Muscle layer of duodenum (tissue), 2 donors: ENCODE measurements around the gene GNA15.

ENCODE experiments used
- H3K27ac ChIP-seq: one replicate; pipeline ENCODE4 v1.7.0; 2013; ENCODE audit warnings: mild to moderate bottlenecking, low read length
- H3K27me3 ChIP-seq: one replicate; pipeline ENCODE4 v1.7.0; 2013; ENCODE audit warnings: low read depth, mild to moderate bottlenecking, control low read depth, low read length
- H3K36me3 ChIP-seq, 2 donors: one replicate each; pipeline ENCODE4 v1.7.0; 2013; ENCODE audit warnings: low read length in 2 of 2, control low read depth in 1 of 2, mild to moderate bottlenecking in 1 of 2; ENCODE audit not compliant: insufficient read depth in 2 of 2, control insufficient read depth in 1 of 2
- H3K4me1 ChIP-seq, 2 donors: one replicate each; pipeline ENCODE4 v1.7.0; 2013; ENCODE audit warnings: low read length in 2 of 2, mild to moderate bottlenecking in 2 of 2, control low read depth in 1 of 2, moderate library complexity in 1 of 2; ENCODE audit not compliant: insufficient read depth in 2 of 2, control insufficient read depth in 1 of 2
- H3K4me3 ChIP-seq, 2 donors: one replicate each; pipeline ENCODE4 v1.7.0; 2013; ENCODE audit warnings: low read length in 2 of 2, low read depth in 1 of 2, mild to moderate bottlenecking in 1 of 2
- H3K9me3 ChIP-seq, 2 donors: one replicate each; pipeline ENCODE4 v1.7.0; 2013; ENCODE audit warnings: low read length in 2 of 2, control low read depth in 1 of 2, mild to moderate bottlenecking in 1 of 2; ENCODE audit not compliant: control insufficient read depth in 1 of 2
- donor health status: healthy.

Gene GNA15

DNA sequence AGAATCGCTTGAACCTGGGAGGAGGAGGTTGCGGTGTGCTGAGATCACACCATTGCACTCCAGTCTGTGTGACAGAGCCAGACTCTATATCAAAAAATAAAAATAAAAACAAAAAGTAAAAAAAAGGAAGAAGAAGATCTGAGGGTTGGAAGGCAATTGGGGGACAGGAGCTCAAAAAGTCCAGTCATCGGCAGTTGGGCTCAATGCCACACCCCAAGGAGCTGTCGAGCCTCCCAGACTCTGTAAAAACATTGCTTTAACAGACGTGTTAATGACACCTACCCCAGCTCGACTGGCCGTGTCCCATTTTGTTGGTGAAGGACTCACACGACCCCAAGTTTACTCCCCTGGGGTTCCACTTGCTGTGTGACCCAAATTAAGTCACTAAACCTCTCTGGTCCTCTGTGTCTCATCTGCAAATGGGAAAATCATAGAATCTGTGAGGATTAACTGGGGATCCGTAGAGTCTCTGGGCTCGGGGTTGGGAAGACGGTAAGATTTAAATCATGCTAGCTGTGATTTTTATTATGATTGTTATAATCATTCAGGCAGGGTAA, 7.0 kb downstream of the GNA15 start:
- H3K27me3 ChIP-seq: no peaks in the 10 kb centered on the region
- H3K4me1 ChIP-seq: no peaks in the 10 kb centered on the region
- no peaks in the 10 kb centered on the region for H3K36me3 ChIP-seq
- H3K9me3 ChIP-seq: no peaks in the 10 kb centered on the region
- H3K4me3 ChIP-seq: no peak overlapping the region
- no peak overlapping the region for H3K27ac ChIP-seq

DNA sequence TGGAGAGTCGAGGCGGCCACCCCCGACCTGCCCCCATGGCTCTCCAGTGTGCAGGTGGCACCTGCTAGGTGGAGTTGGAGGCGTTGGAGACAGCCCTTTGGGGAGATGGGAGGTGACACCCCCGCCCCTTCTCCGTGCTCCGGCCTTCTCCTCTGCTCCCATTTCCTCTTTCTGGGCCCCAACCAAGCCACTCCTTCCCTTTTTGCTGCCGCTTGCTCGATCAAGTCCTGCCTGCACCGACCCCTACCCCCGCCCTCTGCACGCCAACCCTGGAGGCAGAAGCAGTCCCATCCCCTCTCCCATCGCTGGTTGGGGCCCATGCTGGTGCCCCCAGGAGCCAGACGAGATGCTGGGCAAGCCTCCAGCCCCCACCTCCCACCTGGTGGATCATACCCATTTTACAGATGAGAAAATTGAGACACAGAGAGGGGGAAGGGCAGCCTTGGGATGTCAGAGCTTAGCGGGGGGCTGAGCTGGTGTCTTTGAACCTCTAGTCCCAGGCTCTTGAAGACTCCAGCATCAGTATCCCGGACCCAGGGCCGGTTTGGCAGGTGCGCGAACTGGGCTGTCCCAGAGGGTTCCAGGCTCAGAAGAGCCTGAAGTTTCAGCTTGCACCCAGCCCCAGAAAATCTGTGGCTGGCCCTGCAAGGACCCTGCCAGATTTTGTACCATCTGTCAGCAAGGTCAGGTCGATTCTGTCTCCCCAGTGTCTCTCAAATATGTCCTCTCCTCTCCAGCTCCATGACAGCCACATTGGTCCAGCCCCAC, 10.3 kb downstream of the GNA15 start:
- H3K27ac ChIP-seq: no peak overlapping the region
- H3K27me3 ChIP-seq: no peaks in the 10 kb centered on the region
- H3K9me3 ChIP-seq: no peaks in the 10 kb centered on the region
- H3K4me3 ChIP-seq: no peak overlapping the region
- no peaks in the 10 kb centered on the region for H3K4me1 ChIP-seq
- H3K36me3 ChIP-seq: no peaks in the 10 kb centered on the region

DNA sequence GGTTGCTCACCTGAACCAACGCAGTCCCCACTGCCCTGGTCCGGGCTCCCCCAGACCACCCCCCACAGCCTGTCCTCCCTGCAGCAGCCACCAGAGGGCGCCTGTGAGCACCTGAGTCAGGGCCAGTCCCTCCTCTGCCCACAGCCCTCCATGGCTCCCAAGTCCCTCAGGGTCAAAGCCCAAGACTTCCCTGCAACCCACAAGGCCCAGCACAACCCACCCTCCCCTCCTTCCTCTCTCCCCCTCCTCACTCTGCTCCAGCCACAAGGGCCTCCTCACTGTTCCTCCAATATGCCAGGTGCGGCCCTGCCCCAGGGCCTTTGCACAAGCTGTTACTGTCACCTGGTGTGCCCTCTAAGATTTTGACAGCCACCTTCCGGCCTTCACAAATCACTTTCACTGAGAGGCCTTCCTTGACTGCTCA, 10.9 kb downstream of the GNA15 start:
- H3K27ac ChIP-seq: no peak overlapping the region
- H3K9me3 ChIP-seq: no peaks in the 10 kb centered on the region
- no peak overlapping the region for H3K4me3 ChIP-seq
- no peaks in the 10 kb centered on the region for H3K36me3 ChIP-seq
- H3K4me1 ChIP-seq: no peaks in the 10 kb centered on the region
- no peaks in the 10 kb centered on the region for H3K27me3 ChIP-seq

GRCh38 chr19:3148503-3148902, 12.7 kb downstream of the GNA15 start:
- H3K36me3 ChIP-seq: no peaks in the 10 kb centered on the region
- no peaks in the 10 kb centered on the region for H3K9me3 ChIP-seq
- no peak overlapping the region for H3K27ac ChIP-seq
- H3K4me3 ChIP-seq: no peak overlapping the region
- no peaks in the 10 kb centered on the region for H3K4me1 ChIP-seq
- H3K27me3 ChIP-seq: no peaks in the 10 kb centered on the region

DNA sequence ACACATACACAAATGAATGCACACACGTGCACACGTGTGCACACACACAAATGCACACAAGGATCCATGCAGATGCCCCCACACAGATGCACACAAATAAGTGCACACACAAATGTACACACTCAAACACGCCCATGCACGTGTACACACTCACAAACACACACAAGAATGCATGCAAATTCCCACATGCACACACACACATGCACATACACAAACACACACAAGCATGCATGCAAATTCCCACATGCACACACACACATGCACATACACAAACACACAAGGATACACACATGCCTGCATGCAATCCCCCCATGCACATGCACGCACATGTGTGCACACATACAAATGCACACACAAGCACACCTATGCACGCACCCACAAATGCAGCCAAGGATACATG, 13.3 kb downstream of the GNA15 start:
- Histone ChIP-seq H3K9me3 (no peaks in the 10 kb centered on the region), H3K4me1 (no peaks in the 10 kb centered on the region), H3K27me3 (no peaks in the 10 kb centered on the region), H3K4me3 (no peak overlapping the region), H3K36me3 (no peaks in the 10 kb centered on the region), H3K27ac (no peak overlapping the region)

DNA sequence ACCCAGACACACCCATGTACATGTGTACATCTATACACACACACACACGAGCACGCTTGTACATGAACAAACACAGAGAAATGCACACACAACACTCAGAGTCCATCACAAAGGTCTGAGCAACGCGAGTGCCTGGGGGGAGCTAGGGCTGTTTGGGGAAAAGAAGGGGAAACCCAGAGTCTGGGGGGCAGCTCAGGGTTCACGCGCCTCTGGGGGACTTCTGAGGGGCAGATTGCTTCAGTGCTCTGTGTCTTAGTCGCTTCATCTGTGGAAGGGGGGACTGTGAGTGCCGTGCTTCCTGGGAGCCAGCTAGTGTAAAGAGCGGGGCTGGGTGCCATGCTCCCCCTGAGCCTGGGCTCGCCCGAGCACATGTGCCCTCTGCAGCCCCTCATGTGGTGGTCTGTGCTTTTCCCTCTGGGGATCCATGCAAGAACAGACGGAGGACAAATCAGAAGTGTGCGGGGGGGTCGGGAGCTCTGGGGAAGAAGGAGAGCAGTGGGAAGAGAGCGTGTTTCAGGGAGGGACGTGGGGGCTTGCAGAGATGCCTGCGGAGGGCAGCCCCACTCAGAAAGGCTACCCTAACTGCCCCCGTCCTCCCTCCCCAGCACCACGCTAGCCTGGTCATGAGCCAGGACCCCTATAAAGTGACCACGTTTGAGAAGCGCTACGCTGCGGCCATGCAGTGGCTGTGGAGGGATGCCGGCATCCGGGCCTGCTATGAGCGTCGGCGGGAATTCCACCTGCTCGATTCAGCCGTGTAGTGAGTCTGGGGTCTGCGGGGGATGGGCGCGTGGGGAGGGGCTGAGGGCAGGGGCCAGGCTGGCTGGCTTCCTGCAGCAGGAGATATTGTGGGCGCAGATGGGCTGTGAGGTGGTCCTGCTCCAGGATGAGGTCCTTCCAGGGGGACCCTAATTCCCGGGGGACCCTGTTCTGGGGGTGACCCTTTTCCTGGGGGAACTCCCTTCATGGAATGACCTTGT, 14.0 kb downstream of the GNA15 start:
- Histone ChIP-seq H3K36me3 (no peaks in the 10 kb centered on the region), H3K27ac (no peak overlapping the region), H3K4me3 (no peak overlapping the region), H3K4me1 (no peaks in the 10 kb centered on the region), H3K27me3 (no peaks in the 10 kb centered on the region), H3K9me3 (no peaks in the 10 kb centered on the region)

GRCh38 chr19:3150739-3151329, 15.0 kb downstream of the GNA15 start:
- Histone ChIP-seq H3K27ac (no peak overlapping the region), H3K36me3 (no peaks in the 10 kb centered on the region), H3K4me3 (no peak overlapping the region), H3K4me1 (no peaks in the 10 kb centered on the region), H3K27me3 (no peaks in the 10 kb centered on the region), H3K9me3 (no peaks in the 10 kb centered on the region)

DNA sequence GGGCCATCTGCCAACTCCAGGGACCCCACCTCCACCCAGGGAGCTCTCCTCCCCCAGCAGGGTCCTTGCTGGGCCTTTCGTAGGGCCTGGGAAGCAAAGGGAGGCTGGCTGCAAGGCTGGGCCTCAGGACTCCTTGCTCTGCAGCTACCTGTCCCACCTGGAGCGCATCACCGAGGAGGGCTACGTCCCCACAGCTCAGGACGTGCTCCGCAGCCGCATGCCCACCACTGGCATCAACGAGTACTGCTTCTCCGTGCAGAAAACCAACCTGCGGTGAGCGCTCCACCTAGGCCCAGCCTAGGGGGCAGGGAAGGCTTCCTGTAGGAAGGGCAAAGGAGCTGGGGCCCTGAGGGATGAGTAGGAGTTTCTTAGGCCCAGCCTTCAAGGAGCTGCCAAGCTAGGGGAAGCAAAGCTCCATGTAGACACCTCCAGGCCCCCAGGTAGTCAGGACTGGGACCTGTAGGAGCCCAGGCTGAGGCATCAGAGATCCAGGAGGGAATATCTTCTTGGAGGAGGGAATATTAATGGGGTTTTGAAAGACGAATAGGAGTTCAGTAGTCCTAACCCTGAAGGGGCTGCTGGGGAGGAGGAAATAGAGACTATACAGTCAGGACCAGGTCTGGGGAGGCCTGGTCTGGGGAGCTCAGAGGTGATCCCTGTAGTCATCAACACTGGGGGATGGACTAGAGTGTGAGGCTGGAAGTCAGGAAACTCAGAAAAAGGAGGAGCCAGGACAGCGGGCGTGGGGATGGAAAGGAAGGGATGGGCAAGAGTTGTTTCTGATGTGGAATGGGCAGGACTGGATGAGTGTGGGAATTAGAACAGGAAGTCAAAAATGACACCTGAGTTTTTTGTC, 16.0 kb downstream of the GNA15 start:
- H3K9me3 ChIP-seq: no peaks in the 10 kb centered on the region
- no peaks in the 10 kb centered on the region for H3K4me1 ChIP-seq
- H3K27me3 ChIP-seq: no peaks in the 10 kb centered on the region
- H3K4me3 ChIP-seq: no peak overlapping the region
- no peaks in the 10 kb centered on the region for H3K36me3 ChIP-seq
- no peak overlapping the region for H3K27ac ChIP-seq

DNA sequence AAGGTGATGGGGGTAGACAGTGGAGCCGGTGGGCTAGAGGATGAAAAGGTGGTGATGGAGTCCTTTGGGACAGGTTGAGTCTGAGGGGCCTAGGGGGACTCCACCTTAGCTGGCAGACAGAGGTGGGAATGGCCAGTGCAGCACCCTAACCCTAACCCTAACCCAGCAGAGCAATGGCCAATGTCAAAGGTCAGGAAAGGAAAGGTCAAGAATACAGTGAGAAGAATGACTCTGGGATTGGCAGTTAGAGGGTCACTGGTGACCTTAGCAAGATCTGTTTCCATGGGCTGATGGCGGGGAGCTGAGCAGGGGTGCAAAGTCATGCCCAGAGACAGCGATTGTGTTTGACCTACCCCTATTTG, 16.6 kb downstream of the GNA15 start:
- H3K9me3 ChIP-seq: no peaks in the 10 kb centered on the region
- no peak overlapping the region for H3K4me3 ChIP-seq
- H3K36me3 ChIP-seq: no peaks in the 10 kb centered on the region
- no peaks in the 10 kb centered on the region for H3K27me3 ChIP-seq
- no peak overlapping the region for H3K27ac ChIP-seq
- no peaks in the 10 kb centered on the region for H3K4me1 ChIP-seq

GRCh38 chr19:3153286-3154230, 17.7 kb downstream of the GNA15 start:
- Histone ChIP-seq H3K9me3 (no peaks in the 10 kb centered on the region), H3K4me3 (no peak overlapping the region), H3K4me1 (no peaks in the 10 kb centered on the region), H3K27me3 (no peaks in the 10 kb centered on the region), H3K36me3 (no peaks in the 10 kb centered on the region), H3K27ac (no peak overlapping the region)
